GM13976 (cell line): Measurements from ENCODE around the gene FNDC10.

Experiments
- DNase-seq: peaks from one replicate; pipeline ENCODE4 v3.0.0; 2012; ENCODE audit warnings: low spot score
- CTCF ChIP-seq: IDR thresholded peaks from 2 replicates; pipeline ENCODE4 v1.5.1; 2012; ENCODE audit warnings: borderline replicate concordance, mild to moderate bottlenecking; ENCODE audit not compliant: insufficient read depth; ENCODE audit errors: extremely low read depth, missing control alignments, control extremely low read depth
- in situ Hi-C: fragments of 300-500 bp; cut with MboI; formaldehyde crosslinking; loops from one replicate; pipeline ENCODE4 v1.12.0; 2022; ENCODE audit warnings: low sequenced_read_pairs, mixed read lengths, inconsistent platforms; ENCODE audit not compliant: unreplicated experiment

FNDC10 gene

GRCh38 chr1:1550591-1551432 is 49.1 kb downstream of the FNDC10 start:
- peak; percentile 3 for TF ChIP-seq CTCF
- DNase-seq: no peak
- in situ Hi-C loops: no loop called here

GRCh38 chr1:1550087-1550486 is 49.8 kb downstream of the FNDC10 start:
- TF ChIP-seq CTCF: no peak
- in situ Hi-C loops: no loop called here
- DNase-seq: no peak

GRCh38 chr1:1548591-1548990 is 51.3 kb downstream of the FNDC10 start:
- in situ Hi-C loops: no loop called here
- no peak for TF ChIP-seq CTCF
- no peak for DNase-seq
